Mucosa of descending colon (tissue), 3 donors: ENCODE measurements around the gene BBS1. TPM values are rescaled to one million over a fixed set of nuclear protein-coding genes. Genes with fewer than 3 reads are reported as not detected.
A peak's percentile ranks its signal among the peaks of the same experiment; 100 is the strongest.
"Not testable (repeated sequence)": the region's sequence is repeated elsewhere in the genome, so short reads cannot be mapped to it uniquely, and the experiment has no call there.

Source experiments
- ATAC-seq: fragments of 200-7000 bp; cut with Tn5 transposase; one replicate; pipeline ENCODE4 v1.9.1; 2020; ENCODE audit warnings: mild to moderate bottlenecking, moderate library complexity
- DNase-seq, 3 donors: peaks; one replicate each; pipeline ENCODE4 v3.0.0-alpha.2; 2020
- H3K36me3 ChIP-seq: fragments of 200-600 bp; one replicate; pipeline ENCODE4 v1.8.0; 2021; ENCODE audit warnings: low read depth, mild to moderate bottlenecking
- H3K4me1 ChIP-seq: fragments of 200-600 bp; one replicate; pipeline ENCODE4 v1.8.0; 2021; ENCODE audit warnings: low read depth, mild to moderate bottlenecking
- H3K4me3 ChIP-seq: fragments of 200-600 bp; one replicate; pipeline ENCODE4 v1.8.0; 2021; ENCODE audit warnings: mild to moderate bottlenecking
- H3K9me3 ChIP-seq: fragments of 200-600 bp; one replicate; pipeline ENCODE4 v1.8.0; 2021; ENCODE audit warnings: mild to moderate bottlenecking
- CTCF ChIP-seq: fragments of 200-600 bp; IDR thresholded peaks from one replicate; pipeline ENCODE4 v1.8.0; 2022; ENCODE audit warnings: antibody characterized with exemption, mild to moderate bottlenecking
- intact Hi-C, 2 donors: fragments of 100-400 bp; cut with DNase I in 1 of 2; cut with micrococcal nuclease in 1 of 2; formaldehyde crosslinking; loops; one replicate each; pipeline versions ENCODE4 v1.11.0 to v1.11.1; 2022; cut with DNase I, micrococcal nuclease
- long read RNA-seq, 2 donors: library from polyadenylated mRNA; unstranded; transcript quantifications; one replicate each; pipeline ENCODE4 v2.0.0, GENCODE V29; 2019 to 2021
- total RNA-seq, 3 donors: library from RNA; stranded (reverse); fragmentation: NEBNext Ultra II Directional in 2 of 3; extraction: Animal tissue kit (Norgen Biotek cat#: 25700) in 2 of 3; gene quantifications; one replicate each; pipeline versions ENCODE4 v1.2.1 to v1.2.4, GENCODE V29; 2021 to 2023
- donor health status: DM: no; HTN: no; CAD: no; lungs with moderate emphysema.
- donor health status: DM: no; HTN: no; CAD: no.
- donor health status: DM: no; HTN: yes; CAD: no.

Gene BBS1
- 10 to 100 TPM; 27.7 to 49.3 (median 35.4) TPM for total RNA-seq
- long read RNA-seq, donor 1, transcript BBS1-201 (17 exons, 3,423 nt), result major isoform, 17 of 49 reads
- long read RNA-seq, donor 1, partial matches to known transcripts, result 18 of 49 reads
- long read RNA-seq, donor 1, other reads (novel, unspliced or antisense), result 12 of 49 reads
- long read RNA-seq, donor 2, partial matches to known transcripts, result 5 of 8 reads
- long read RNA-seq, donor 2, other reads (novel, unspliced or antisense), result 3 of 8 reads

GRCh38 chr11:66510271-66510989 is at the start of gene BBS1:
Gene BBS1, plus strand, starts transcription at chr11:66510635. Its CDS starts 25 bp downstream, at chr11:66510660.
- intact Hi-C loops, result no loop called here
- H3K4me1 ChIP-seq, result peaks cover 4% of the 10 kb centered on the region
- TF ChIP-seq CTCF, result no peak
- ATAC-seq (peak; percentile 100), DNase-seq (peak; percentile 91 to 92 (median 92))
- H3K4me3 ChIP-seq, result peak within 1 kb of the TSS; percentile 35
- H3K36me3 ChIP-seq, result peaks cover 3% of the 10 kb centered on the region
- H3K9me3 ChIP-seq, result no peaks in the 10 kb centered on the region

DNA sequence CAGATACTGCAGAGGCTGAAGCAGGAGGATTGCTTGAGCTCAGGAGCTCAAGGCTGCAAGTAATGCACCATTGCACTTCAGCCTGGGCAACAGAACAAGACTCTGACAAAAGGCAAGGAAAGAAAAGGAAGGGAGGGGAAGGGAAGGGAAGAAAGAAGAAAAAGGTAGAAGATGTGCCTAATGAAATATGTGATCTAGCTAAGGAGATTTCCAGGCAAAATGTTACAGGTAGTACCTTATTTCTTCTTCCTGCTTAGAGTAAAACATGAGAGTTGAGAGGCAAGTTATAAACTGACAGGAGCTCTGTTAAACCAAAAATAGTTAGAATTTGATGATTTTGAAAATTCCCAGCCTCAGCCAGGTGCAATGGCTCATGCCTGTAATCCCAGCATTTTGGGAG is 48.4 kb upstream of the BBS1 start:
- no peak for DNase-seq
- no peaks in the 10 kb centered on the region for H3K4me1 ChIP-seq
- TF ChIP-seq CTCF, result no peak
- ATAC-seq, result no peak
- H3K36me3 ChIP-seq, result no peaks in the 10 kb centered on the region
- no peak overlapping the region for H3K4me3 ChIP-seq
- no peaks in the 10 kb centered on the region for H3K9me3 ChIP-seq
- intact Hi-C loops, result no loop called here

GRCh38 chr11:66462911-66463310 is 47.5 kb upstream of the BBS1 start:
- H3K36me3 ChIP-seq, result no peaks in the 10 kb centered on the region
- DNase-seq (no peak), ATAC-seq (no peak)
- TF ChIP-seq CTCF, result no peak
- H3K4me3 ChIP-seq, result no peak overlapping the region
- H3K4me1 ChIP-seq, result peaks cover 7% of the 10 kb centered on the region
- no peaks in the 10 kb centered on the region for H3K9me3 ChIP-seq
- intact Hi-C loops, result no loop called here

GRCh38 chr11:66464116-66464515 is 46.3 kb upstream of the BBS1 start:
- DNase-seq, H3K4me1 ChIP-seq, intact Hi-C loops, H3K4me3 ChIP-seq, H3K9me3 ChIP-seq, ATAC-seq, H3K36me3 ChIP-seq: not testable (repeated sequence)

DNA sequence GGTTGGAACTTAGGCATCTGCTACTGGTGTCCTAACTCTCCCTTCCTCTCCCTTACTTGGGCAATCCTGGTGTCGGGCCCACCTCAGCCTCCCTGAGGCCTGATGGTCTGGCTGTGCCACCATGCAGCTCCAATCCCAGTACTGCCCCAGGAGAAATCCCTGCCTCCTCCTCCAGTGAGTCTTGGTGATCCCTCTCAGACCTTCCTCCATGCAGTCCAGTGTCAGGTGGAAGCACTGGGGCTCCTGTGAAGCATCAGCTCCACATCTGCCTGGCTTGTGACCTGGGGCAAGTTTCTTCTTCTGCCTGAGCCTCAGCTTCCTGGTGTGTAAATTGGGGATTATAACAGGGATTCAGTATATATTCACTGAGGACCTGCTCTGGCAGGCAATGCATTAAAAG is 45.5 kb upstream of the BBS1 start:
- no peak for DNase-seq
- no peak for ATAC-seq
- H3K4me3 ChIP-seq, result no peak overlapping the region
- TF ChIP-seq CTCF, result no peak
- intact Hi-C loops, result no loop called here
- no peaks in the 10 kb centered on the region for H3K36me3 ChIP-seq
- H3K4me1 ChIP-seq, result peaks cover 8% of the 10 kb centered on the region
- H3K9me3 ChIP-seq, result no peaks in the 10 kb centered on the region
